ENCODE results near the gene KRTAP12-3.
"Not testable (repeated sequence)": the region's sequence is repeated elsewhere in the genome, so short reads cannot be mapped to it uniquely, and the experiment has no call there.

The KRTAP12-3 gene

GRCh38 chr21:44695641-44696040 lies 37.9 kb downstream of the KRTAP12-3 start:
- DNase-seq (ENCODE audit: low read depth): no peak
- H3K4me3 ChIP-seq (ENCODE audit: control insufficient read depth, low read depth, low read length): no peak overlapping the region
- TF ChIP-seq, protein P1, sequence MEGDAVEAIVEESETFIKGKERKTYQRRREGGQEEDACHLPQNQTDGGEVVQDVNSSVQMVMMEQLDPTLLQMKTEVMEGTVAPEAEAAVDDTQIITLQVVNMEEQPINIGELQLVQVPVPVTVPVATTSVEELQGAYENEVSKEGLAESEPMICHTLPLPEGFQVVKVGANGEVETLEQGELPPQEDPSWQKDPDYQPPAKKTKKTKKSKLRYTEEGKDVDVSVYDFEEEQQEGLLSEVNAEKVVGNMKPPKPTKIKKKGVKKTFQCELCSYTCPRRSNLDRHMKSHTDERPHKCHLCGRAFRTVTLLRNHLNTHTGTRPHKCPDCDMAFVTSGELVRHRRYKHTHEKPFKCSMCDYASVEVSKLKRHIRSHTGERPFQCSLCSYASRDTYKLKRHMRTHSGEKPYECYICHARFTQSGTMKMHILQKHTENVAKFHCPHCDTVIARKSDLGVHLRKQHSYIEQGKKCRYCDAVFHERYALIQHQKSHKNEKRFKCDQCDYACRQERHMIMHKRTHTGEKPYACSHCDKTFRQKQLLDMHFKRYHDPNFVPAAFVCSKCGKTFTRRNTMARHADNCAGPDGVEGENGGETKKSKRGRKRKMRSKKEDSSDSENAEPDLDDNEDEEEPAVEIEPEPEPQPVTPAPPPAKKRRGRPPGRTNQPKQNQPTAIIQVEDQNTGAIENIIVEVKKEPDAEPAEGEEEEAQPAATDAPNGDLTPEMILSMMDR (IDR thresholded peaks at IDR 0.05; ENCODE audit: control insufficient read depth, insufficient read depth, low read depth, low read length, missing control alignments): no peak

- DNase-seq (ENCODE audit: low read depth): no peak
- H3K4me3 ChIP-seq (ENCODE audit: control insufficient read depth, low read depth, low read length): no peak overlapping the region
- TF ChIP-seq, protein P1 (IDR thresholded peaks at IDR 0.05; ENCODE audit: control insufficient read depth, insufficient read depth, low read depth, low read length, missing control alignments): no peak
These were observed 38.8 kb downstream of the KRTAP12-3 start for GRCh38 chr21:44696572-44696971.

- not testable (repeated sequence) for DNase-seq (ENCODE audit: low read depth); H3K4me3 ChIP-seq (ENCODE audit: control insufficient read depth, low read depth, low read length)
These were observed 39.6 kb downstream of the KRTAP12-3 start, which contains the start of gene KRTAP10-12 for GRCh38 chr21:44697172-44697810. Gene KRTAP10-12 (plus strand): TSS chr21:44697172. CDS start chr21:44697202, 30 bp downstream.

DNA sequence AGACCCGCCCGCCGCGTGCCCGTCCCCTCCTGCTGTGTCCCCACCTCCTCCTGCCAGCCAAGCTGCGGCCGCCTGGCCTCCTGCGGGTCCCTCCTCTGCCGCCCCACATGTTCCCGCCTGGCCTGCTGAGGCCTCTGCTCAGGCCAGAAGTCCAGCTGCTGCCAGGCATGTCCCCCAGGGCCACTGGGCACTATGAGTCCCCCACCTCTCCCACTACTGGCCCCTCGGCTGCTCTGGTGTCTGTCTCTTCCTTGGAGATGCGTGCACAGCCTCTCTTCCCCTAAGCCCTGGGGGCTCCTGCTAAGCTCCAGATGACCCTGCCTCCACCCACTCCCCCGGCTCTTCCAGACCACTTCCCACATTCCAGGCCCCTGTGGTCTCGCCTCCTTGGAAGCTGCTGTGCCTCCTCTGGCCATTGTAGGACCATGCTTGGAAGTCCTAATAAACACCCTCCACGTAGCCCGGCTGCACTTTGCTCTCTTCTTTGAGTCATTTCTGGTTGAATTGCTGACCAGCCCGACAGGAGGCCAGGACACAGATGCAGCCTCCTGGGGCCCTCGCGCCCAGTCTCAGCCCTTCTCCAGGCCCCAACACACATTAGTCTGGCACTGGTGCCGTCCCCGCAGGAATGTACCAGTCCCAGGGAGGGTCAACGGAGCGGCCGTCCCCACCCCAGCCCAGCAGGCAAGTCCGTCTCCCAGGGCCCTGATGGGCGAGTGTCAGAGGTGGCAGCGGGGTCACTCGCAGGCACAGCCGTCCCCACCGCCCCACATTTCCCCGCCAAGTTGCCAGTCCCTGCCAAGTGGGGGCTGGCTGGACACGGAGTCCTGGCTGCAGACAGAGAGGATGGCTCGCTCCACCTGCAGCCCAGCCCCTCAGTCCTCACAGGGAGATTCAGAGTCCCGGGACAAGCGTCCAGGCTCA lies 40.3 kb downstream of the KRTAP12-3 start:
- TF ChIP-seq, protein P1 (IDR thresholded peaks at IDR 0.05; ENCODE audit: control insufficient read depth, insufficient read depth, low read depth, low read length, missing control alignments): no peak
- DNase-seq (ENCODE audit: low read depth): no peak
- H3K4me3 ChIP-seq (ENCODE audit: control insufficient read depth, low read depth, low read length): no peak overlapping the region

GRCh38 chr21:44699502-44700001 lies 41.8 kb downstream of the KRTAP12-3 start:
- TF ChIP-seq, protein P1 (IDR thresholded peaks at IDR 0.05; ENCODE audit: control insufficient read depth, insufficient read depth, low read depth, low read length, missing control alignments): no peak
- H3K4me3 ChIP-seq (ENCODE audit: control insufficient read depth, low read depth, low read length): no peak overlapping the region
- DNase-seq (ENCODE audit: low read depth): no peak

GRCh38 chr21:44700101-44701022 lies 42.6 kb downstream of the KRTAP12-3 start:
- TF ChIP-seq, protein P1 (IDR thresholded peaks at IDR 0.05; ENCODE audit: control insufficient read depth, insufficient read depth, low read depth, low read length, missing control alignments): no peak
- no peak for DNase-seq (ENCODE audit: low read depth)

More at GRCh38 chr21:44700101-44701022, 42.6 kb downstream of the KRTAP12-3 start:
- H3K4me3 ChIP-seq (ENCODE audit: control insufficient read depth, low read depth, low read length): no peak overlapping the region

Data from AG09309 (cell line).